HG03175 (cell line): Measurements from ENCODE around the gene ULBP2.
"Not testable (repeated sequence)": the region's sequence is repeated elsewhere in the genome, so short reads cannot be mapped to it uniquely, and the experiment has no call there.

ENCODE experiments used
- ATAC-seq: cut with Tn5 transposase; IDR thresholded peaks from one replicate; pipeline ENCODE4 v1.9.1; 2021; ENCODE audit warnings: mild to moderate bottlenecking, moderate library complexity; ENCODE audit not compliant: unreplicated experiment

Gene ULBP2

DNA sequence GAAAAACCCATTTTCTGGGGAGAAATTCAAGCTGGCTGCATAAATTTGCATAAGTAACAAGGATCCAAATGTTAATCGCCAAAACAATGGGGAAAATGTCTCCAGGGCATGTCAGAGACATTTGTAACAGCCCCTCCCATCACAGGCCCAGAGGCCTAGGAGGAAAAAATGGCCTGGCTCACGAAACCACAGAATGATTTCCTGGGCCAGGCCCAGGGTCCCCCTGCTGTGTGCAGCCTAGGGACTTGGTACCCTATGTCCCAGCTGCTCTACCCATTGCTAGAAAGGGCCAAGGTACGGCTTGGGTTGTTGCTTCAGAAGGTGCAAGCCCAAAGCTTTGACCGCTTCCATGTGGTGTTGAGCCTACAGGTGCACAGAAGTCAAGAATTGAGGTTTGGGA lies 33.3 kb upstream of the ULBP2 start:
- not testable (repeated sequence) for ATAC-seq

- no peak for ATAC-seq
Measured at GRCh38 chr6:149909701-149910470, 31.9 kb upstream of the ULBP2 start.

DNA sequence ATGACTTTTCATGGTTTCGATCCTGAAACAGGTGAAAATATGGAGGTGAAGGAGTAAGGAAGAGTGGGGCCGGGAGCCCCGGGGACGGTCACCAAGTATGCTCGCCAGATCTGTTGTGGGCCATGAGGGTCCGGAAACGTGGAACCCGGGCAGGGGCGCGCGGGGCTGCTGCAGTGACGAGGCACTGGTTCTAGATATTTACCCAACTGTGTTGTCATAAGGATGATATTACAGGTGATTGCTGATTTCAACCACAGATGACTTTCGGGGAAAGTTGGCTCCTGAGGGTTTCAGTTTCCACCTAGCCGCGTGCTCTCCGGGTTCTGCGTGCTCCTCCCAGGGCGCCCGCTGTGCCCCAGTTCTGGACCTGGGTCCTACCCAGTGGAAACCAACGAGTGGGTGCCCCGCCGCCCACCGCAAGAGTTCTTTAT lies 31.1 kb upstream of the ULBP2 start:
- no peak for ATAC-seq

DNA sequence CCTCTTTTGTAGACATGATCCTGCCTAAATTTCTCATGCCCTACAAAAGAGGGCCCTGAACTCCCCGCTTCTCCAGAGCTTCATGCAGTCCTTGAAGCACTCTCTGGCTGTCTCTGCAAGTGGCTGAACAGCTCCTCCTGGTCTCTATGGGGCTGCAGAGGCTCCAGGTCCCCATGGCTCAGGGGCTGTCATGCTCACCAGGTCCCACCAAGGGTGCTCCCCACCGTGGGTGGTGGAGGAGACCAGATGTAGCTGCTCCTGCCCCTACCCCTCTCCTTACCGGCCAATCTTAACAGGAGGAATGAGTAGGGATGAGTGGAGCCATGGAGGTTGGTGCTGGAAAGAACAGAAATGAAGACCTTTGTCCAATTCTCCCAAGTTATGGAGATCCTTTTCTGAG lies 29.1 kb upstream of the ULBP2 start:
- ATAC-seq = not testable (repeated sequence)

GRCh38 chr6:149913085-149913484 lies 28.7 kb upstream of the ULBP2 start:
- no peak for ATAC-seq

- ATAC-seq = no peak
Measured at GRCh38 chr6:149913540-149914240, 28.1 kb upstream of the ULBP2 start.

- ATAC-seq = no peak
Measured at GRCh38 chr6:149915970-149916865, 25.6 kb upstream of the ULBP2 start.

- no peak for ATAC-seq
Measured at GRCh38 chr6:149917679-149918078, 24.1 kb upstream of the ULBP2 start.

- no peak for ATAC-seq
Measured at GRCh38 chr6:149918151-149918905, 23.5 kb upstream of the ULBP2 start.

- not testable (repeated sequence) for ATAC-seq
Measured at GRCh38 chr6:149919126-149919833, 22.5 kb upstream of the ULBP2 start.

DNA sequence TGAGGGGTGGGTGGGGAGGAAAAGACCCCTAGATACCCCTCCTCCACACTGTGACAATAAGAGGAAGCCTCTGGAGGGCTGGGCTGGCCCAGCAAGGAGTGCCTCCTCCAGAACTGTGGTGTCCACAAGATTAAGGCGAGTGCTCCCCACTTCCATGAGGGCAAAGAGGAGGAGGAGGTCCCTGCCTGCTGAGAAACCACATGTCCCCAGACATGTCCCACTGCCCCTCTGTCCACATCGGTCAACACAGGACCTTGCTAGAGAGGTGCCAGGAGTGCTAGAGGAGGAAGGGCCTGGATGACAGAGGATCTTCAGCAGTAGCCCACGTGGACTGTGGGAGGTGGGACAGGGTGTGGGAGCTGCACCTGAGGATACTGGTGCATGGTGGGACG lies 22.0 kb upstream of the ULBP2 start:
- ATAC-seq = no peak

GRCh38 chr6:149921361-149921760 lies 20.5 kb upstream of the ULBP2 start:
- ATAC-seq = no peak

GRCh38 chr6:149922091-149922490 lies 19.7 kb upstream of the ULBP2 start:
- not testable (repeated sequence) for ATAC-seq

GRCh38 chr6:149922642-149923326 lies 19.0 kb upstream of the ULBP2 start, which contains the start of gene RAET1G:
TSS of gene RAET1G (minus strand) at chr6:149923121. CDS start at chr6:149923010, 111 bp downstream.
- ATAC-seq = no peak

- no peak for ATAC-seq
Measured at GRCh38 chr6:149923327-149923986, 18.4 kb upstream of the ULBP2 start.

- no peak for ATAC-seq
Measured at GRCh38 chr6:149924206-149924932, 17.4 kb upstream of the ULBP2 start.

DNA sequence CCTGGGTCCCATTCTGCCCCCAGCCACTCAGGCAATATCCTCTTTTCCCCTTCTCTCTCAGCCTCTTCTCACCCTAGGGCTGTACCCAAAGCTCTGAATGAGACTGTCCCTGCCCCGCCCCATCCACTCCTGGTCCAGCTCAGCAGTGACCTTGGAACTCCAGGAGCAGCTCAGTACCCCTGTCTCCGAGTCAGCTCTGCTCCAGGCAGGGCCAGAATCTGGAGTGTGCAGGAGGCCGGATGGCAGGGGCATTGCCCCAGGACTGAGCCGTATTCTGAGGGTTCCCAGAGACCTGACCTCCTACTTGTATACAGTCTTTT lies 16.9 kb upstream of the ULBP2 start:
- no peak for ATAC-seq

DNA sequence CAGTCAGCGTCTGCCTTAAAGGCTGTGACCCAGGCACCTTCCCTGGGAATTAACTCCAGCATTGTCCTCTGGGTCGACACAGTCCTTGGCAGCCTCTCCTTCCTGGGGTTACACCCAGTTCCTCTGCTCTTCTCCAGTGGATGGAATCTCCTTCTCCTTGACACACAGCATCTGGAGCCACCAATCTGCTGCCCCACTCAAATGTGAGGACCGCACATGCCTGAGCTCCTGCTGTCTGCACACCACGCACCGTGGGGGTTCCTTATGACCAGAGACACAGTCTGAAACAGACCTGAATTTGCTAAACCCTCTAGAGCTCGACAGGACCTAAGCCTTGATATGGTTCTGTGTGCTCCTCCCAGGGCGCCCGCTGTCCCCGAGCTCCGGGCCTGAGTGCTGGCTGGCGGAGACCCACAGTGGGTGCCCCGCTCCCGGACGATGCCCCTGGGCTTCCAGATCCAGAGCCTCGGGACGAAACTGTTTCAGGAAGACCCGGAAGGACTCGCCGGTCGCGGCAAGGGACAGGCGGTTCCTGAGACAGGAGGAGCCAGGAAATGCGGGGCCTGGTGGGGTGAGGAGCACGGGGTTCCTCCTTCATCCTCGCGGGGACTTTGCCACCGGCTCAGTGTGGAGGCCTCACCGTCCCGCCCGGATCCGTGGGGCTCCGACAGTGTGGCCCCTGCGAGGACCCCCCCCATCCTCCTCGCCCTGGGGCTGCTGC lies 16.4 kb upstream of the ULBP2 start:
- no peak for ATAC-seq
